HepG2 (cell line): Measurements from ENCODE around the gene MEX3C. TPM values are rescaled to one million over a fixed set of nuclear protein-coding genes. Genes with fewer than 3 reads are reported as not detected.

Experiments
- ARNTL ChIP-seq: sonication (generic); formaldehyde crosslinking; IDR thresholded peaks from 2 replicates; pipeline ENCODE4 v1.4.0; 2020; ENCODE audit warnings: mild to moderate bottlenecking, missing genetic modification reagents
- CEBPB ChIP-seq: IDR thresholded peaks from 2 replicates; pipeline ENCODE4 v1.6.1; 2011; ENCODE audit warnings: low read depth, low read length, improper control_type of control experiment, borderline replicate concordance
- HCFC1 ChIP-seq: fragments of 150-350 bp; IDR thresholded peaks from 2 replicates; pipeline ENCODE4 v1.6.1; 2014; ENCODE audit warnings: low read depth, low read length
- MZF1 ChIP-seq: sonication (generic); formaldehyde crosslinking; IDR thresholded peaks from 2 replicates; pipeline ENCODE4 v1.8.1; 2023; ENCODE audit warnings: mild to moderate bottlenecking, missing genetic modification reagents, borderline replicate concordance
- TP53 ChIP-seq: sonication (generic); formaldehyde crosslinking; conservative IDR thresholded peaks from 2 replicates; pipeline ENCODE4 v1.4.0; 2020; ENCODE audit warnings: missing genetic modification reagents
- TRIM24 ChIP-seq: sonication (generic); formaldehyde crosslinking; IDR thresholded peaks from 2 replicates; pipeline ENCODE4 v1.8.0; 2022; ENCODE audit warnings: mild to moderate bottlenecking, missing genetic modification reagents
- ZBTB1 ChIP-seq: sonication (generic); formaldehyde crosslinking; IDR thresholded peaks from 2 replicates; pipeline ENCODE4 v1.4.0; 2020; ENCODE audit warnings: missing genetic modification reagents, borderline replicate concordance
- polyA plus RNA-seq, 8 experiments: library from polyadenylated mRNA; depleted of rRNA in 3 of 8; stranded (reverse) in 7 of 8; unstranded in 1 of 8; fragments of >200 nt; fragmentation: Illumina TruSeq in 4 of 8; extraction: Trizol in 4 of 8; gene quantifications; 2 replicates each; pipeline versions ENCODE4 v1.2.1 to v1.2.3, GENCODE V29; 2011 to 2016; ENCODE audit warnings: low read depth in 4 of 8, missing spikeins in 1 of 8, mixed read lengths in 1 of 8; ENCODE audit not compliant: insufficient read depth in 1 of 8
- total RNA-seq, 5 experiments: library from RNA; depleted of rRNA; stranded (reverse); fragments of >200 nt; fragmentation: Illumina TruSeq; extraction: Trizol; gene quantifications; 2 replicates each; pipeline ENCODE4 v1.2.3, GENCODE V29; 2016; ENCODE audit warnings: low read depth in 1 of 5
- TF ChIP-seq, protein P1 (sequence below): sonication (generic); formaldehyde crosslinking; IDR thresholded peaks from 2 replicates; pipeline ENCODE4 v1.4.0; 2020; ENCODE audit warnings: missing genetic modification reagents
- TF ChIP-seq, protein P2 (sequence below): IDR thresholded peaks from 2 replicates; pipeline ENCODE4 v1.6.1; 2016; ENCODE audit warnings: low read depth, missing genetic modification reagents, missing compliant biosample characterization
- TF ChIP-seq, protein P3 (sequence below): sonication (generic); formaldehyde crosslinking; IDR thresholded peaks from 2 replicates; pipeline ENCODE4 v1.4.0; 2020; ENCODE audit warnings: mild to moderate bottlenecking, missing genetic modification reagents

MEX3C gene
- total and polyA plus RNA-seq, 2 of the 13 experiments (the other 11 are each of a cell fraction or from before 2014, with no cell fraction given) = 34.8 to 36.4 TPM

DNA sequence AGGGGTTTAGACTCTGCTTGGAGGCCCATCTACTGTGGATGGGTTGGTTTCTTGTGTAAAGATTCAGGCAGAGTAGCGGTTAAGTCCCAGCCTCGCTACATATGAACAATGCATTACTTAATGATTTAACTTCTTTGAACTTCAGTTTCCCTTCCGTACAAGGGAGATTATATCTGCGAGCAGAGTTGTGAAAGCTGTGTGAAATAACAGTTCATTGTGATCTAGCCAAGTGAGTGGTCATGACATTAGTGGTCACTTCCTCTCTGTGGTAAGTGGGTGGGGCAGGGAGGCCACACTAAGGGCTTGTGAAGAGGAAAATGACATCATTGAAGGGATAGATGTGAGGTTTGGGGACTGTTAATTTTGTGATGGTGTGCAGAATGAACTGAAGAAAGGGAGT is 14.1 kb upstream of the MEX3C start (continued):
- TF ChIP-seq MZF1 = no peak
- TF ChIP-seq TRIM24 = no peak
- no peak for TF ChIP-seq ZBTB1 (CRISPR knock-in tag)
- TF ChIP-seq CEBPB = peak; percentile 34; the same call in 1 of the 2 replicates
- TF ChIP-seq, protein P1, sequence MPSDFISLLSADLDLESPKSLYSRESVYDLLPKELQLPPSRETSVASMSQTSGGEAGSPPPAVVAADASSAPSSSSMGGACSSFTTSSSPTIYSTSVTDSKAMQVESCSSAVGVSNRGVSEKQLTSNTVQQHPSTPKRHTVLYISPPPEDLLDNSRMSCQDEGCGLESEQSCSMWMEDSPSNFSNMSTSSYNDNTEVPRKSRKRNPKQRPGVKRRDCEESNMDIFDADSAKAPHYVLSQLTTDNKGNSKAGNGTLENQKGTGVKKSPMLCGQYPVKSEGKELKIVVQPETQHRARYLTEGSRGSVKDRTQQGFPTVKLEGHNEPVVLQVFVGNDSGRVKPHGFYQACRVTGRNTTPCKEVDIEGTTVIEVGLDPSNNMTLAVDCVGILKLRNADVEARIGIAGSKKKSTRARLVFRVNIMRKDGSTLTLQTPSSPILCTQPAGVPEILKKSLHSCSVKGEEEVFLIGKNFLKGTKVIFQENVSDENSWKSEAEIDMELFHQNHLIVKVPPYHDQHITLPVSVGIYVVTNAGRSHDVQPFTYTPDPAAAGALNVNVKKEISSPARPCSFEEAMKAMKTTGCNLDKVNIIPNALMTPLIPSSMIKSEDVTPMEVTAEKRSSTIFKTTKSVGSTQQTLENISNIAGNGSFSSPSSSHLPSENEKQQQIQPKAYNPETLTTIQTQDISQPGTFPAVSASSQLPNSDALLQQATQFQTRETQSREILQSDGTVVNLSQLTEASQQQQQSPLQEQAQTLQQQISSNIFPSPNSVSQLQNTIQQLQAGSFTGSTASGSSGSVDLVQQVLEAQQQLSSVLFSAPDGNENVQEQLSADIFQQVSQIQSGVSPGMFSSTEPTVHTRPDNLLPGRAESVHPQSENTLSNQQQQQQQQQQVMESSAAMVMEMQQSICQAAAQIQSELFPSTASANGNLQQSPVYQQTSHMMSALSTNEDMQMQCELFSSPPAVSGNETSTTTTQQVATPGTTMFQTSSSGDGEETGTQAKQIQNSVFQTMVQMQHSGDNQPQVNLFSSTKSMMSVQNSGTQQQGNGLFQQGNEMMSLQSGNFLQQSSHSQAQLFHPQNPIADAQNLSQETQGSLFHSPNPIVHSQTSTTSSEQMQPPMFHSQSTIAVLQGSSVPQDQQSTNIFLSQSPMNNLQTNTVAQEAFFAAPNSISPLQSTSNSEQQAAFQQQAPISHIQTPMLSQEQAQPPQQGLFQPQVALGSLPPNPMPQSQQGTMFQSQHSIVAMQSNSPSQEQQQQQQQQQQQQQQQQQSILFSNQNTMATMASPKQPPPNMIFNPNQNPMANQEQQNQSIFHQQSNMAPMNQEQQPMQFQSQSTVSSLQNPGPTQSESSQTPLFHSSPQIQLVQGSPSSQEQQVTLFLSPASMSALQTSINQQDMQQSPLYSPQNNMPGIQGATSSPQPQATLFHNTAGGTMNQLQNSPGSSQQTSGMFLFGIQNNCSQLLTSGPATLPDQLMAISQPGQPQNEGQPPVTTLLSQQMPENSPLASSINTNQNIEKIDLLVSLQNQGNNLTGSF (CRISPR knock-in tag) = no peak
- no peak for TF ChIP-seq HCFC1
- TF ChIP-seq, protein P2, sequence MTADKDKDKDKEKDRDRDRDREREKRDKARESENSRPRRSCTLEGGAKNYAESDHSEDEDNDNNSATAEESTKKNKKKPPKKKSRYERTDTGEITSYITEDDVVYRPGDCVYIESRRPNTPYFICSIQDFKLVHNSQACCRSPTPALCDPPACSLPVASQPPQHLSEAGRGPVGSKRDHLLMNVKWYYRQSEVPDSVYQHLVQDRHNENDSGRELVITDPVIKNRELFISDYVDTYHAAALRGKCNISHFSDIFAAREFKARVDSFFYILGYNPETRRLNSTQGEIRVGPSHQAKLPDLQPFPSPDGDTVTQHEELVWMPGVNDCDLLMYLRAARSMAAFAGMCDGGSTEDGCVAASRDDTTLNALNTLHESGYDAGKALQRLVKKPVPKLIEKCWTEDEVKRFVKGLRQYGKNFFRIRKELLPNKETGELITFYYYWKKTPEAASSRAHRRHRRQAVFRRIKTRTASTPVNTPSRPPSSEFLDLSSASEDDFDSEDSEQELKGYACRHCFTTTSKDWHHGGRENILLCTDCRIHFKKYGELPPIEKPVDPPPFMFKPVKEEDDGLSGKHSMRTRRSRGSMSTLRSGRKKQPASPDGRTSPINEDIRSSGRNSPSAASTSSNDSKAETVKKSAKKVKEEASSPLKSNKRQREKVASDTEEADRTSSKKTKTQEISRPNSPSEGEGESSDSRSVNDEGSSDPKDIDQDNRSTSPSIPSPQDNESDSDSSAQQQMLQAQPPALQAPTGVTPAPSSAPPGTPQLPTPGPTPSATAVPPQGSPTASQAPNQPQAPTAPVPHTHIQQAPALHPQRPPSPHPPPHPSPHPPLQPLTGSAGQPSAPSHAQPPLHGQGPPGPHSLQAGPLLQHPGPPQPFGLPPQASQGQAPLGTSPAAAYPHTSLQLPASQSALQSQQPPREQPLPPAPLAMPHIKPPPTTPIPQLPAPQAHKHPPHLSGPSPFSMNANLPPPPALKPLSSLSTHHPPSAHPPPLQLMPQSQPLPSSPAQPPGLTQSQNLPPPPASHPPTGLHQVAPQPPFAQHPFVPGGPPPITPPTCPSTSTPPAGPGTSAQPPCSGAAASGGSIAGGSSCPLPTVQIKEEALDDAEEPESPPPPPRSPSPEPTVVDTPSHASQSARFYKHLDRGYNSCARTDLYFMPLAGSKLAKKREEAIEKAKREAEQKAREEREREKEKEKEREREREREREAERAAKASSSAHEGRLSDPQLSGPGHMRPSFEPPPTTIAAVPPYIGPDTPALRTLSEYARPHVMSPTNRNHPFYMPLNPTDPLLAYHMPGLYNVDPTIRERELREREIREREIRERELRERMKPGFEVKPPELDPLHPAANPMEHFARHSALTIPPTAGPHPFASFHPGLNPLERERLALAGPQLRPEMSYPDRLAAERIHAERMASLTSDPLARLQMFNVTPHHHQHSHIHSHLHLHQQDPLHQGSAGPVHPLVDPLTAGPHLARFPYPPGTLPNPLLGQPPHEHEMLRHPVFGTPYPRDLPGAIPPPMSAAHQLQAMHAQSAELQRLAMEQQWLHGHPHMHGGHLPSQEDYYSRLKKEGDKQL (CRISPR knock-in tag) = no peak
- TF ChIP-seq, protein P3, sequence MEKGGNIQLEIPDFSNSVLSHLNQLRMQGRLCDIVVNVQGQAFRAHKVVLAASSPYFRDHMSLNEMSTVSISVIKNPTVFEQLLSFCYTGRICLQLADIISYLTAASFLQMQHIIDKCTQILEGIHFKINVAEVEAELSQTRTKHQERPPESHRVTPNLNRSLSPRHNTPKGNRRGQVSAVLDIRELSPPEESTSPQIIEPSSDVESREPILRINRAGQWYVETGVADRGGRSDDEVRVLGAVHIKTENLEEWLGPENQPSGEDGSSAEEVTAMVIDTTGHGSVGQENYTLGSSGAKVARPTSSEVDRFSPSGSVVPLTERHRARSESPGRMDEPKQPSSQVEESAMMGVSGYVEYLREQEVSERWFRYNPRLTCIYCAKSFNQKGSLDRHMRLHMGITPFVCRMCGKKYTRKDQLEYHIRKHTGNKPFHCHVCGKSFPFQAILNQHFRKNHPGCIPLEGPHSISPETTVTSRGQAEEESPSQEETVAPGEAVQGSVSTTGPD = no peak
- no peak for TF ChIP-seq ARNTL
- no peak for TF ChIP-seq TP53 (CRISPR knock-in tag)
